ENCODE measurements around the gene KLHDC7A.

GRCh38 chr1:18526436-18527275 lies 45.9 kb downstream of the KLHDC7A start:
- TF ChIP-seq EZH2phosphoT487 (IDR thresholded peaks at IDR 0.05; ENCODE audit: borderline replicate concordance): no peak
- TF ChIP-seq CTCF (conservative IDR thresholded peaks at IDR 0.05; ENCODE audit: low read length): no peak

All from Loucy (cell line).